Omental fat pad (tissue), 4 donors: ENCODE results near the gene NAALAD2. TPM values are rescaled to one million over a fixed set of nuclear protein-coding genes. Genes with fewer than 3 reads are reported as not detected.
"Not testable (repeated sequence)": the region's sequence is repeated elsewhere in the genome, so short reads cannot be mapped to it uniquely, and the experiment has no call there.

Experiments
- ATAC-seq: fragments of 150-250 bp; one replicate; pipeline ENCODE4 v1.9.1; 2016; ENCODE audit warnings: mild to moderate bottlenecking, moderate library complexity; ENCODE audit not compliant: low FRiP score
- DNase-seq: peaks from one replicate; pipeline ENCODE4 v3.0.0-alpha.2; 2019; ENCODE audit warnings: low spot score
- CTCF ChIP-seq, 3 donors: fragments of 450-650 bp; IDR thresholded peaks; one replicate each; pipeline ENCODE4 v1.5.1; 2016 to 2017; ENCODE audit warnings: antibody characterized with exemption in 3 of 3, mild to moderate bottlenecking in 3 of 3, moderate library complexity in 2 of 3
- total RNA-seq, 4 donors: library from RNA; depleted of rRNA; stranded (reverse); fragments of >200 nt; gene quantifications; one replicate each; pipeline ENCODE4 v1.1.0, GENCODE V29; 2016

Gene NAALAD2
- total RNA-seq, 4 donors from 2014 or later = 1.9 to 10.2 (median 4.9) TPM

- no peak for TF ChIP-seq CTCF (IDR thresholded peaks at IDR 0.05)
- DNase-seq (no peak), ATAC-seq (no peak)
Observed at GRCh38 chr11:90202342-90202741, 67.9 kb downstream of the NAALAD2 start.

DNA sequence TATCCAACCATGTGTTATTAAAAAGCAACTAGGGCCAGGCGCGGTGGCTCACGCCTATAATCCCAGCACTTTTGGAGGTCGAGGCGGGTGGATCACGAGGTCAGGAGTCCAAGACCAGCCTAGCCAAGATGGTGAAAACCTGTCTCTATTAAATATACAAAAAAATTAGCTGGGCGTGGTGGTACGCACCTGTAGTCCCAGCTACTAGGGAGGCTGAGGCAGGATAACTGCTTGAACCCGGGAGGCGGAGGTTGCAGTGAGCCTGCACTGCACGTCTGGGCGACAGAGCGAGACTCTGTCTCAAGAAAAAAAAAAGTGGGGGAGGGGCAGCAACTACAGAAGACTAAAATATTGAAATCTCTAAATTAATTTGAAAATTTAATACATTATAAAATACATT is 69.9 kb downstream of the NAALAD2 start:
- no peak for TF ChIP-seq CTCF (IDR thresholded peaks at IDR 0.05)
- no peak for DNase-seq
- ATAC-seq = no peak

DNA sequence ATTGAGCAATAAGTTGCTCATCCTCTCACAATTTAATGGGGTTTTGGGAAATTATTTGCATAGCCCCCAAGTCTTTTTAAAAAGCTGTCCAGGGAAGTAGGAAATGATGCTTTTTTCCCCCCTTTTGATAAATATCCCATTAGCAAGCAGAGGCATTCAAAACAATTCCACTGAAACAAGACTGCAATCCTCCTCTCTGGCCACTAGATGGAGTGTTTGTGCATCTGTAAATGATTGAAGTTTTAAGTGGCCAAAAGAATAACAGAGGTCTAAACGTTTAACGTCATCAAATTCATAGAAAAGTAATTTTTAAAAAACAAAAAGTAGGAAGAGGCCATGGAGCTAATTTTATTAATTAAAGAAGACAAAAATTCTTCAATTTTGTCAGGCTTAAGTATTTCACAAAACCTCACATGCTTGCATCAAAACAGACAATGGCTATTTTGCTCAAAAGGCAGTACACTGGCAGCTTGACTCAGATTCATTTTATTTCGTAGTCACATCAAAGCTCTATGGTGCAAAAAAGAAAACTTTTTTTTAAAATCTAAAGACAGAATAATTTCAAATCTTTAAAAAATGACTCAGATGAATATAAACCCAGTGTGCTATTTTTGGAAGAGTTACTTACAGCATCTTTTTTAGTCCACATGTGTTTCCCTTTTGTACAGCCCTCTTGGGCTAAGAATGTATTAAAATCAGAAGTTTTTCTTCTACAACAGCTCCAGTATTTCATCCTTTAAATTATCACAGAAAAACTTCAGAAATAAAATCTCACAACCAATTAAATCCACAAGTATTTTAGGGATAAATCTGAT is 70.6 kb downstream of the NAALAD2 start:
- no peak for TF ChIP-seq CTCF (IDR thresholded peaks at IDR 0.05)
- ATAC-seq (no peak), DNase-seq (no peak)

- ATAC-seq, DNase-seq: not testable (repeated sequence)
Observed at GRCh38 chr11:90207992-90208391, 73.5 kb downstream of the NAALAD2 start.

DNA sequence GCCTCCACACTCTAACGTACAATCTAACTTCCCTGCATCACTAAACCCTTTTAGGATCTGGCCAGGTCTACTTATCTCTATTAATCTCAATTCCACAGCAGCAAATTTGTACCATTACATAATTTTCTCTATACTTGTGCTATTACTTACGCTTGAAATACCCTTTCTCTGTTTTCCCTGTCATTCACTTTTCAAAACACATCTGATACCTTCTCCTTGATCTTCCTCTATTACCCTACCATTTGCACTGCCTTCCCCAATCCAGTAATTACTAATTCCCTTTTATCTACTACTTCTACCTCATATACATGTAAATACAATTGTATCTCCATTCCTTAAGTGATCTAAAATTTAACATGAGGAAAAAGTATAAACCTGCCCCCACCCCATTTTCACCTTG is 74.4 kb downstream of the NAALAD2 start:
- no peak for DNase-seq
- no peak for TF ChIP-seq CTCF (IDR thresholded peaks at IDR 0.05)
- ATAC-seq = no peak

DNA sequence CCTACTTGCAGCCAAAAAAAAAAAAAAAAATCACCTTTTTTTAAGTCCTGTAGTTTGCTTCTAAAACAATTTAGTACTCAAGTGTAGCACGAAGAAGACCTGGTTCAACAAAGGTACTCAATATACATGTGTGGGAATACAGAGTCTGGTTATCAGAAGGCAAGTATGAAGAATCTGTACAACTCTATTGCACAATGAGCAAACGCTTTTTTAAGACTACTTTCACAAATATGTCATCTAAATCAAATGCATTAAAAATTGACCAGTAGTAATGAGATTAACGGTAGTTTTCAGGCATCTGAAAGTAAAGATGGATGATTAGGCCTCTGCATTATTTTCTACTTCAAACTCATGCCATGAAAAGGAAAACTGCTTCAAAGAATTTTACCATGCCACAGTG is 78.9 kb downstream of the NAALAD2 start:
- ATAC-seq = no peak
- no peak for DNase-seq
- TF ChIP-seq CTCF (IDR thresholded peaks at IDR 0.05) = no peak

- no peak for TF ChIP-seq CTCF (IDR thresholded peaks at IDR 0.05)
- DNase-seq = no peak
- ATAC-seq = no peak
Observed at GRCh38 chr11:90216611-90217010, 82.1 kb downstream of the NAALAD2 start.
